Endometrium (tissue), 2 donors: ENCODE results near the gene STAMBP.
"Not testable (repeated sequence)": the region's sequence is repeated elsewhere in the genome, so short reads cannot be mapped to it uniquely, and the experiment has no call there.

Experiments used
- FAIRE-seq: peaks from 2 replicates; lab custom pipeline; 2012; peaks lifted over from hg19 to GRCh38; lab: Jason Lieb, UNC
- donor health status: control.
- donor health status: control.

STAMBP gene

GRCh38 chr2:73887596-73888353 is 59.0 kb downstream of the STAMBP start:
- FAIRE-seq, result not testable (repeated sequence)

DNA sequence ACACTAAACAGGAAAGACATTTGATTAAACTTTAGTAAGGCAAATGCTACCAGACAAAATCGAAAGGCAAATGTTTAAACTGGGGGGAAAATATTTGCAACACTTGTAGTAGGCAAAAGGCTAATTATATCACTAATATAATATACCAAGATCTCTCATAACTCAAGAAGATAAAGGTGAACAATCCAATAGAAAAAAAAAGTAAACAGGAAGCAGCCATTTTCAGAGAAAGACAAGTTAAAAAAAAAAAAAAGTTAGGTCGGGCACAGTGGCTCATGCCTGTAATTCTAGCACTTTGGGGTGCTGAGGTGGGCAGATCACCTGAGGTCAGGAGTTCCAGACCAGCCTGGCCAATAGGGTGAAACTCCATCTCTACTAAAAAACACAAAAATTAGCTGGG is 59.6 kb downstream of the STAMBP start:
- FAIRE-seq, result no peak

DNA sequence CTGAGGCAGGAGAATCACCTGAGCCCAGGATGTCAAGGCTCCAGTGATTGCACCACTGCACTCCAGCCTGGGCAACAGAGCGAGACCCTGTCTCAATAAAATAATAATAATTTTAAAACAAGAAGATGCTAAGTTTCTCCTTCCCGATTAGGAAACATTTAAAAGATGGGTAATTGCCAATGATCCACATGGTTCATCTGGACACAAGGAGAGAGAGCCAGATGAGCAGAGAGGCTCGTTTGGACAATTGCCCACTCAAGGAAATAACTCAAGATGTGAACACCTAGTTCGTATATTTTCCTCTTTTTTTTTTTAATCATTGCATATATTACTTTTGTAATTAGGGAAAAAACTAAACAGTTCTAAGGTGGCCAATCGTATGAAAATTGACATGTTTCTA is 60.4 kb downstream of the STAMBP start:
- FAIRE-seq, result no peak

DNA sequence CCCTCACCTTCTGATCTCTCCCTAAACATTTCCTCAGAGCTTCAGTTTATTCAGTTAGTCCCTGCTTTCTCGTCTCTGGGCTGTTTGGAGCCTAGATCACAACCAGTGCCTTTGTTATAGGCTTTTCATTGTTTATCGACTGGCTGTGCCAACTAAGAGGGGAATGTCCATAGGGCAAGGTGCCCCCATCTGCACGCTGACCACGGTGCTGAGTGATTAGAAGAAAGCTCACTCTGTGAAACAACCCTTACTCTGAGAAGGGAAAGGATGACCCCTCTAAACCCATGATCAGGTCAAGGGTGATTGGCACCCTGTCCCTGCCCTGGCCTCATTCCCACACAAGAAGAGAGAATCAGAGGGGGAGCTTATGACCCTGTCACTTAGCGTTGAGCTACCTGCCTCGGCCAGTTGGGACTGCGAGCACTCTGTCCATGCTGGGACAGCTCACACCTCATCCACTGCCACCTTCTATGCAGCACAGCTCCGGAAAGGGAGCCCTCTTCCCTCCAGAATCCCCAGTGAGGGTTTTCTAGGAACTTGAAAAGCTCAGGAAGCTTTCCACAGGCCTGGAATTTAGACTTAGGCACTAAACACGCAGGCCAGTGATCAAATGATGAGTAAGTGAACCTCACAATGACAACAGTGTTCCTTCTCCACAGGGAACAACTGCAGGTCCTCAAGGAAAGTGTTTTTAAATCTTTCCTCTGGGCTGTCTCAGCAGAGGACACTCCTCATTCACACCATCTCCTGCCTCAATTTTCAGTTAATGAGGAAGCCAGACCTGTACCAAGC is 61.7 kb downstream of the STAMBP start:
- no peak for FAIRE-seq

- FAIRE-seq, result no peak
Measured at GRCh38 chr2:73891276-73891901, 62.6 kb downstream of the STAMBP start.

DNA sequence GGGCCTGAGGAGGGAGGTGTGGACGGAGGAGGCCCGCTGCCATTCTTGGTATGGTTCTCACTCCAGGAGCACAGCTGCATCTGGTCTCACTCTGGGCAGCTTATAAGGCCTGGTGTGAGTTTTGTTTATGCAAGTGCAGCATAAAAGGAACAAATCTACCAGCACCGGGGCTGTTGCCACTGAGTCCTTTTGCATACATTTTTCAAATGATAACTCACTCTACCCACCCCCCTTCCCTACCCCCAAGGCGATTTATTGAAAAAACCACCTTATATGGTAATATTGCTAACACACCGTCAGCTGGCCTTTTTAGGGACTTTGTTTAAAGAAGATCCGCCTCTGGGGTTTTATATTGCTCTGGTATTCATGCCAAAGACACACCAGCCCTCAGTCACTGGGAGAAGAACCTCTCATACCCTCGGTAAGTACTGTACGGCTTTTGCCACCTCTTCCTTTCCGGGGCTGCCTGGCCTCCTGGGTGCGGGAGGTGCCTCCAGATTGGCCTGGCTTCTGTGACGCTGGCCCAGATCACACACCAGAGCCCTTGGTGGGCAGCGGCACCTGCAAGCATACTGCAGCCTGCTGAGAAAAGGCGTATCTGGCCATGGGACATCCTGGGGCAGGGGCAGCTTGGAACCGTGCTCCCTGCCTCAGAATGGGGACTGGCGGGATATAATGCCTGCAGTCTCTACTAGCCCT is 64.0 kb downstream of the STAMBP start, which contains the start of gene ACTG2:
TSS of gene ACTG2 (plus strand) at position 378 of the 699 bp plus-strand sequence. CDS start 8,304 bp downstream, outside the sequence.
- no peak for FAIRE-seq

GRCh38 chr2:73893764-73894474 is 65.2 kb downstream of the STAMBP start:
- no peak for FAIRE-seq

- no peak for FAIRE-seq
Measured at GRCh38 chr2:73894475-73894850, 65.7 kb downstream of the STAMBP start.

DNA sequence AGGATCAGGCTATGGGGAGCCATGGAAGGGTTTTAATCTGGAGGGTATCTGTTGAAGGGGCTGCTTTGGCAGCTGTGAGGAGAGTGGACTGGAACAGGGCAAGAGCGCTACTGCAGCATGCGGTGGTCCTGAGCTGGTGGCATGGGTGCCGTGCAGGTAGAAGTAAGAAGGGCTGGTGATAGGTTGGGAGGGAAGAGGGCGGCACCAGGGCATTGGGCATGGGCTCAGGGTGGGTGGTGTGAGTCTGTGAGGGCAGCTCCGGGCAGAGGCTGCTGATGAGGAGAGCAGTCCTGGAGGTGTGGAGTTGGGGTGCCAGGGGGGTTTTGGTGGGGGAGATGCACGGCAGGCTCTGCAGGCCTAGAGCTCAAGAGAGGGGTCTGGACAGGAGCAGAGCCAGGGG is 66.1 kb downstream of the STAMBP start:
- no peak for FAIRE-seq

DNA sequence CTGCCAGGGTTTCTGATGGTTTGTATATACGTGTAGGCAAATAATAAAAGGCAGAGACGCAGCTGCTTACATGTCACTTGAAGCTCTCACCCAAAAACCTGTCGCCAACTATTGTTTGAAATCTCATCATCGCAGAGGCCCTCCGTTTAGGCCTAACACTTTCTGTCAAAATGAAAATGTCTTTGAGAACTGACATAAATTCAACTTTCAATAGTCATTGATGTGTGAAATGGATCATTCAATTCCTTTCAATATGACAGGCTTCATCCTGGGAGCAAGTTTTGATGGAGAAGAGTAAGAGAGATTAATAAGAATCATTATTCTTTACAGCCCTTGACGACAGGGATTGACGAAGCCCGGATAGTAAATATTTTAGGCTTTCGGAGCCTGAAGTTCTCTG is 66.7 kb downstream of the STAMBP start:
- no peak for FAIRE-seq

DNA sequence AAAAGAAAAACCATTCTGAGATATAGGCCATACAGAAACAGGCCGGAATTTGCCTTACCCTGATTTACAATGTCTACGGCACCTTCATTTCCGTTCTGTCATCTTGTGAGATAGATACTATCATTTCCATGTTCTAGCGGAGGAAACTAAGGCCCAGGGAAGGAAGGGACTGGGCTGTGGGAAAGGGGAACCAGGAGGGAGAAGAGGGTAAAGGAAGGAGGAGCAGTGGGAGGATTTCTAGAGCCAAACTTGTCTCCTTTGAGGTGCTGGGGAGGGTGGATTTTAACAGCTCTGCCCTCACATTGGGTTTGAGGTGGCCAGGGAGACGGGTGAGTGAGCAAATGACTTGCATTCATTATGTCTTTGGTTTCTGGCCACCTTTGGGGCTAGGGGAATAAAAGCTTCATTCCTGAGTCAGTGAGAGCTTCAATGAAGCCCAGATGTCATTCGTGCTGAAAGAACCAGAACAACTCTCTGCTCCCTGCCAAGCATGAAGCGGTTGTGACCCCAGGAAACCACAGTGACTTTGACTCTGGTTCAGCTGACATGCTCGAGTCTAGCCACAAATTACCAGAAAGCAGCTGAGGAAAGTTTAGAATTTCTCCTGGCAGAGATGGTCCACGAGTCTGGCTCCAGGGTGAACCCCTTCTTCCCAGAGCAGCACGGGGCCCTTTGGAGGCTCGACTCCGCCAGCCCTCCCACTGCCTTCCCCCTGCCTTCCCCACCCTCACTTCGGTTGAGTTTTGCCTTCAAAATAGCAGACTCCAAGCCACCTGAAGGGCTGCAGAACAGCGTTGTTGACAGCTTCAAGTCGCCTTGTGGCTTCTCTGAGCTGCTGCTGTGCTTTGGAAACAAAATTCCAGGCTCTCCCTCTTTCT is 67.8 kb downstream of the STAMBP start:
- no peak for FAIRE-seq

- no peak for FAIRE-seq
Measured at GRCh38 chr2:73897240-73897583, 68.5 kb downstream of the STAMBP start.

DNA sequence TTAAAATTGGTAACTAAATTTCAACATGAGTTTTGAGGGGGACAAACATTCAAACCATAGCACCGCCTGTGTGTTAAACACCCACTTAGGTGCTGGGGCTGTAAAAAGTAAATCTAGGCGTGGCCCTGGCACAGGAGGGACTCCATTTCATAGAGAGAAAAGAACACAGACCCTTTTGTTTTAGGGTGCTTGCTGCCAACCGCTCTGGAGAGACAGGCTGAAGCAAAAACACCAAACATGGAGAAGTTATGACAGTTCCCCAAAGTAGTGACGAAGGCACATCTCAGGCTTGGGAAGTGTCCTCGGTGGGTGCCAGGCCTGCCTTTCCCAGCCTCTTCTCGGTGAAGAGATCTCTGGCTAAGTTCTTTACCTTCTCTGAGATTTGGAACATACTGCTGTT is 69.2 kb downstream of the STAMBP start:
- no peak for FAIRE-seq

DNA sequence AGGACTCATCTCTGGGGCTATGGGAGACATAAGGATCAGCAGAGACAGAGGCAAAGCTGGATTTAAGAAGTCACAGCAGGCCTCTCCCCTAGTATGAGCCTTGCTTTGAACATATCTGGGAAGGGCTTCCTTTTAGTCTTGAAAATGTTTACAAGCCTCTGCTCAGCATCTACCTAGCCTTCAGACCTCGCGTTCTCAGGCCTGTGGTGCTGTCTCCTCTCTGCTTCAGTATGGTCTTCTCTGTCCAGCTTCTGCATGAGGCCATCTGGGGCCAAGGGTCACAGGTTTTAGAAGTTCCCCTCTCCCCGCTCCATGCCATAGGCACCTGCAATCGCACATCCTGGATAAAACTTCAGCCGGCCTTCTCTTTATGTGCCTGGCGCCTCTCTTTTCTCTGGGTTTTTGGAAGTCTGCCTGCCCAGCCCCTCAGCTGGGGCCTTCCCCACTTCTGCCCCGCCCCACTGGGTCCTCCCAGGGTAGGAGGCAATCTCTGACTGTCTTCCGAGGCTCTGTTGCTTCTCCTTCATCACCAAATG is 71.1 kb downstream of the STAMBP start:
- no peak for FAIRE-seq

- FAIRE-seq, result no peak
Measured at GRCh38 chr2:73901143-73901542, 72.4 kb downstream of the STAMBP start.

DNA sequence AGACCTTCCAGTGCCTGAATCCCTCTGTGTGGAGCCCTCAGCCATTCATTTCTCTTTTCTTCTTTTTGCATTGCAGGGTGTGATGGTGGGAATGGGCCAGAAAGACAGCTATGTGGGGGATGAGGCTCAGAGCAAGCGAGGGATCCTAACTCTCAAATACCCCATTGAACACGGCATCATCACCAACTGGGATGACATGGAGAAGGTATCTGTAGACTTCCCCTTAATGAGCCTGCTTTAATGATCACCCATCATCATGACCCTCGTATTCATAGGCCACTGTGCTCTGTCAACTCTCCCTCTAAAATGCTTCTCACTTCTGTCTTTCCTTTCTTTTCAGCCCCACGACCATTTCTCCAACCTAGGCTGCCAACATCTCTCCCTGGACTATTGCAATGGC is 73.5 kb downstream of the STAMBP start:
- no peak for FAIRE-seq

- no peak for FAIRE-seq
Measured at GRCh38 chr2:73903313-73903712, 74.6 kb downstream of the STAMBP start.

GRCh38 chr2:73903949-73904613 is 75.3 kb downstream of the STAMBP start:
- not testable (repeated sequence) for FAIRE-seq

- no peak for FAIRE-seq
Measured at GRCh38 chr2:73904952-73905351, 76.2 kb downstream of the STAMBP start.
